GM19372 (cell line): ENCODE data around the gene COL24A1.
"Not testable (repeated sequence)": the region's sequence is repeated elsewhere in the genome, so short reads cannot be mapped to it uniquely, and the experiment has no call there.

Experiments
- ATAC-seq: cut with Tn5 transposase; IDR thresholded peaks from one replicate; pipeline ENCODE4 v1.9.1; 2021; ENCODE audit warnings: mild to moderate bottlenecking, low read depth, moderate library complexity; ENCODE audit not compliant: unreplicated experiment

Gene COL24A1

DNA sequence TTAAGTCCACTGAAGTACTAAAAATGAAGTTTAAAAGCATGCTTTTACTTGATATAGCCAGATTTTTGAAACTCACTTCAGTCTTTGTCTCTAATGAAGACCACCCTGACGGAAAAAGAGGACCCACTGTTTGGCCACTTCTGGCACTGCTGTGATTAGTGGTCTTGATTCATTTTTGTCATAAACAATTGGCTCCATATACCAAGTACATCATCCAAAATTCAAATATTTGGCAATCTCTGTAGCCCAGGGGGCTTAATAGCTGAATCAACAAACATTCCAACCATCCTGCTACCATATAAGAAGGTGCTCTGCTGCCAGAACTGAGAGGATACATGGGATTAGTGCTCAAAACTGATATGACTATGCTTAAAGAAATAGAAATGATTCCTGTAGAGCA lies 156.0 kb downstream of the COL24A1 start:
- no peak for ATAC-seq

DNA sequence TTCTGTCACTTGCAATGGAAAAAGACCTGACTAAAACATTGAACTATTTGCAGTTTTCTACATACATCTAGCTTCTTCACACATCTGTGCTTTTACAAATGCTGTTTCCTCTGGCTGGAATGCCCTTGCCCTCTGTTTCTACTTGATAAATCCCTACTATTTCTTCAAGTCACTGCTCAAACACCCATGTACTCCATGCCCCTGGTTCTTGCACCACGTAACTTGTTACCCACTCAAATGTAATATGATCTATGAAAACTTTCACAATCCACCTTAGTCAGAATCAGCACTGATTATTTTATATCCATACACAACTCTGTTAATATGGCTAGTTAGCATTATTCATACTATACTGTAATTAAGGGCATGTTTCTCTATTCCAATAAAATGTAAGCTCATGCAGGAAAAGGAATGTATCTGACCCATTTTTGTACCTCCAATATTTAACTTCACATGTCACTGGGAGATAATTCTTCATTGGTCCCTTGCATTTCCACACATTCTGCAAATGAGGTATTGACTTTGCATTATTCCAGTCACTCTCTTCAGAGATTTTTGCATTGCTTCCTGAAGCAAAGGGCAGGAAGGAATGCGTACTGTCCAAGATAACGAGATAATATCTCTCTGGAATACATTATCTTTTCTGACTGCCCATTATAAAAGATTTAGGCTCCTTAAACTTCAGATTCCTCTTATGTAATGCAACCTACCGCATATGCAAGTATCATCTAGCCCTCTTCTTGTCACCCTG lies 158.3 kb downstream of the COL24A1 start:
- no peak for ATAC-seq

DNA sequence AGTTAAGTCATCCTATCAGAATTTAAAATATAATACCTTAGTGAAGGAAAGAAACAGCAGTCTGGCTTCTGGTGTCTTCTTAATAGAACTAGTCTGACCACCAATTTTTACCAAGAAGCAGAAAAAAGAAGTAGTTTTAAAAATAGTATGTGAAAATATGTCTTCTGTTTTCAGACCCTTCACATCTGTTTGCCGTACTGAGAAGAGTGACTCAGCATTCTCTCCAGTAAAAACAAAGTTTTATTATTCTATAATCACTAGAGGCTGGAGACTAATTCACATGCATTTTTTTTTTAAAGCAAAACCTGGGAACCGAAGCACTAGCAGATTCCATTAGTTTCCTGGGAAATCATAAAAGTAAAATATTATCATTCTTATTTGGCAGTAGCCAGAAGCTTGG lies 163.8 kb downstream of the COL24A1 start:
- ATAC-seq = peak; percentile 37

DNA sequence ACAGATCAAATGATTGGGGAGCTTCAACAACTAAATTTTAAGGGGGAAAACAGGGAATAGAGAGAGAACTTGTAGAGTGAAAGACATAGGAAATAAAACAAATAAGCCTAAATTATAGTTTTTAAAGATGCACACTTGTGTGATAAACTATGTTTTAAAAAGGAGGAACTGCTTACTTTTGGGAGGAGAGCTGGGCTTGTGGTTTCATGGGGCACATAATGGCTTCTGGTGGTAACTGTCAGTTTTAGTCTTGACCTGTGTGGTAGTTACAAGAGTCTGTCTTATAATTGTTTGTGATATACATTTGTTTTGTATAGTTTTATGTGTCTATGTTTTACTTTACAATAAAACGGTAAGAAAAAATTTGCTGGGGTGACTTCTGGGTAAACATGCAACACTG lies 165.3 kb downstream of the COL24A1 start:
- ATAC-seq = peak; percentile 47

DNA sequence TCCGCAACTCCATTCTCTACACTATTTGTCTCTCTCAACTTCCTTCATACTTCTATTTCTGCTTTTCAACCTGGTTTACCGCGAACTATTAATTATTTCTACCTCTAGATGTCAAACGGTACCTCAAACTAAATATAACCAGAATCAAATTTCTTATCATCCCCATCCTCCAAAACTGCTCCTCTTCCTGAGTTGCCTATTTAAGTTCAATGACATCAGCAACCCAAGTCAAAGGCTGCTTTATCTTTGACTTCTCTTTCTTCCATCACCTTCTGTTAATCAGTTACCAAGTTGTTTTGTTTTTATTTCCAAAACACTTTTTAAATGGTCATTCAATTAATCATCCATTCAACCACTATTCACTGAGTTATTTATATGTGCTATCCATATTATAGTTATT lies 171.9 kb downstream of the COL24A1 start:
- ATAC-seq = peak; percentile 45

DNA sequence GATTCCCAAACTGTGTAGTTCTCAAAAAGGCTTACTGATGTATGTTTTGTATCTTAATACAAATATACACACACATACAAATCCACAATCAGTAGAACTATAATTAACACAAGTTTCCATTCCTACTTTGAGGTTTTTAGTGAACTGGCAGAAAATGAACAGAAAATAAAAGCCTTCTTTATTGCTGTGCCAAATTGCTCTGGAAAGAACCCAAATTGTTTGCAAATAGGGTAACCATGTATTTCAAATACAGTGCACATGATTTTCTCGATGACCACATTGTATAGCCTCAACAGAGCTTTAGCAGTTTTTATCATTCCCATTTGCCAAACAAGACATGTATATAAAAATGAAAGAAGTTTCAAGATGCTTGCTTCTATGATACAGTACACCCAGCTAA lies 173.3 kb downstream of the COL24A1 start:
- ATAC-seq = no peak

DNA sequence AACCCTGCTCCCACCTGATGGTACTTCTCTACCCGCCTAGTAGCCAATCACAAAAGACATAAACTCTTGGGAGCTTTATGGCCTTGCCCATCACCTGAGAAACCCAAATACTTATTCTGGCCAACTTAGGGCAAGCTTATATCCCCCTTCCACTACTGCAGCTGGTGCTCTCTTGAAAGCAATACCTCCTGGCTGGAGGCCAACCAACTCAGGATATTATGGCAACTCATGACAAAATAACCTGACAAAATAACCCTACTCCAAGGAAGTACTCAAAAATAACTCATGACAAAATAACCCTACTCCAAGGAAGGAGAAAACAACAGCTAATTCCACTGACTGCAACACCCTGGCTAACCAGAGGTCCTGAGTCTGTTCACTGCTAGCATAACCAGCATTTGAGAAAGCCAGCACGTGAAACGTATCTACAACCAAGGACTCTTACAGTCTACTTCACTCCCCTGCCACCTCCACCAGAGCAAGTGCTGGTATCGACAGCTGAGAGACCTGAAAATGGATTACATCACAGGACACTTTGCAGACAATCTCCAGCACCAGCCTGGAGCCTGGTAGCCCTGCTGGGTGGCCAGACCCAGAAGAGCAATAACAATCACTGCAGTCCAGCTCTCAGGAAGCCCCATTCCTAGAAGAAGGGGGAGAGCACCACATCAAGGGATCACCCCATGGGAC lies 179.9 kb downstream of the COL24A1 start:
- ATAC-seq = no peak

DNA sequence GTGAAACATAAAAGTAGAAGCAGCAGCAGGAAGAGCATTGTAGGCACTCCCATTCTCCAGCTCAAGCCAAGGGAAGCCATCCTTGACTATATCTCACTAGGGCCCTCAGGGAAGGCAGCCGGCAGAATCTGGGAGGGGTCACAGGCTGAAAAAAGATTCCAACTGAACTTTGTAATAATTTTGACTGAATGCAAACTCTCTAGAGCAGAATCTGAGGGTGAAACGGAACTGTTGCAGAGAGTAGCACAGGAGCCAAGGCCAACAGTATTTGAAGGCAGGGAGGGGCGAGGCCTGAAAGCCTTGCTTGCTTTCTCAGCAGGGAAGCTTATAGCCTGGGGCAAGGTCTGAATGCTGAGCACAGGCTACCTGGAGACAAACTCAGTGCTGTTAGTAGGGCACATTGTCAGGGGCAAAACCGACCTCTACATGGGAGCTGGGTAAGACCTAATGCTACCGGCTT lies 180.6 kb downstream of the COL24A1 start:
- no peak for ATAC-seq

DNA sequence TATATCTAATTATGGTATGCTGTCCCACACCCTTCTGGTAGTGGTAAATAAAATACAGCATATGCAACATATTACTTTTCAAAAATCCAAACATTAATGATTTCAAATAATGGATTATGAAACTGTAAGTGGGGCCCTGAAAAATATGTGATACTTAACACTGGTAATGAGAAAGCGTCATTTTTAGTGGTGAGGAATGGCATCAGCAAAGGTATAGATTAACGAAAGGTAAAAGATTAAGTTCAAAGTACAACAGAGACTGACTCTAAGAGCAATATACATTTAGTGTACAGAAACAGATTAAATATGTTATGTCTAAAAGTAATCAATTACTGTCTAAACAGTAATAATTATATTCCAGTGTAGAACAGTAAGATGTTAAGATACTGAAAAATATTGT lies 194.1 kb downstream of the COL24A1 start:
- no peak for ATAC-seq

DNA sequence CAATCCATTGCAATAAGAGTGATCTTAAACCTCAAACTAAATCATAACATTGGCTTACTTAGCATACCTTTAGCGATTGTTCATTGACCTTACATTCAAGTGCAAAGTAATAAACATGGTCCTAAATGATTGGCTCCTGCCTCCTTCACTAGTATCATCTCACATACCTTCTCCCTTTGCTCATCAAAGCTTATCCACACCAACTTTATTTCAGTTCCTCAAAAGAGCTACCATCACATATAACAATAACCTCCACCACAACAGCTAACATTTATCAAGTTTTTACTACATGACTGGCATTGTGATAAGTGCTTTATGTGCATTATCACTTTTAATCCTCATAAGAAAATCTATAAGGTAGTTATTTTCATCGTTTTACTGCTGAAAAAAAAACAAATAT lies 198.8 kb downstream of the COL24A1 start:
- ATAC-seq = no peak

DNA sequence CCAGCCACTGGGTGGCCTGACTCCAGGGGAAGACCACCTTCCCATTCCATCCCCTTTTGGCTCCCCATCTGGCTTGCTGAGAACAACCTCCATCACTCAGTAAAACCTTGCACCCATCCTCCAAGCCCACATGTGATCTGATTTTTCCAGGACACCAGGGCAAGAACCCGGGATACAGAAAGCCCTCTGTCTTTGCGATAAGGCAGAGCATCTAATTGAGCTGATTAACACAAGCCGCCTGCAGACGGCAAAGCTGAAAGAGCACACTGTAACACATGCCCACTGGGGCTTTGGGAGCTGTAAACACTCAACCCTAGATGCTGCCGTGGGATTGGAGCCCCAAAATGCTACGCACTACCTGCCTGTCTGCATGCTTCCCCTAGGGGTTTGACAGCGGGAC lies 201.4 kb downstream of the COL24A1 start:
- not testable (repeated sequence) for ATAC-seq

DNA sequence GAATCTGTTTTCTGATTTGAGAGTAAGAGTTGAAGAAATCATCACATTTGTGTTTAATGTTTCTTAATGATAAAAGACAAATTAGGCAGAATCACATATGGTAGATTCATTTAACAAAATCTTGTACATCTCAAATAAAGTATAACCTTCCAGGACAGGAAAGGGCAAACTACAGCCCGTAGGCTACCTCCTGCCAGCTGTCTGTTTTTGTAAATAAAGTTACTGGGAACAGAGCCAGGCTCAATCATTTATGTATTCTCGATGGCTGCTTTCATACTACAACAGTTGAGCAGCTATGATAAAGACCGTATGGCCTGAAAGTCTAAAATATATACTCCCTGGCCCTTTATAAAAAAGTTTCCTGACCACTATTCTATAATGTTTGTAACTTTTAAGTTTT lies 204.1 kb downstream of the COL24A1 start:
- ATAC-seq = no peak

DNA sequence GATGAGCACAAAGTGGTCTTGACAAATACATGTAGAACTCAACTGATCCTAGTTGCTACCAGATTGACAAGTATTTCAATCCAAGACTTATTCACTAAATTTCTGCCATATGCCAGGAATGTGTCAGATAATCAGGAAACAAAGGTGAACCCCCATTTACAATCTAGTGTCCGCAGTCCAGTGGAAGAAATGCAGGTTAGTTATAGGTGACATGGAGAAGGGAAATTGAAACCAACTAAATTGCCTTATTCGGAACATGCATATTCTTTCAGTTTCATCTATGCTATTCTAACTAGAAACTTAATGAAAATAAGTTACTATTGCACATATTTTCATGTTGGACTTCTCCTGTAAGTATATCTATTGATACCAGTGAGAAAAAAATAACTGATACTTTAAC lies 209.4 kb downstream of the COL24A1 start:
- no peak for ATAC-seq

DNA sequence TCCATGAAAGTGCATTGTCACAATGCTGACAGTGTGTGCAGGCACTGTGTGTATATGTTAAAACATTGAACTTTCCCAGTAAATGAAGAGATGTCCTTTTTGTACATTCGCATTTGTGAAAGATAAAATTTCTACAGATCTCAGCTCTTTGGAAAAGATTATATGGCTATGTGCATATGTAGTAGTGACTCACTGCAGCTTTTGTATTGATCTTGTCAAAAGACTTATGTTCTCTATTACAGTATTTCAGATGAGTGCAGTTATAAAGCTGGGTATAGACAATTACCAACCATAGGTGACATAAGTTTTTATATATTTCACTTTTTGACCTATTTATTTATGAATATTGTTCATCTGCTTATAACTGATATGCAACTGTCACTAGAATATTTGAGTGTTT lies 212.6 kb downstream of the COL24A1 start:
- no peak for ATAC-seq

DNA sequence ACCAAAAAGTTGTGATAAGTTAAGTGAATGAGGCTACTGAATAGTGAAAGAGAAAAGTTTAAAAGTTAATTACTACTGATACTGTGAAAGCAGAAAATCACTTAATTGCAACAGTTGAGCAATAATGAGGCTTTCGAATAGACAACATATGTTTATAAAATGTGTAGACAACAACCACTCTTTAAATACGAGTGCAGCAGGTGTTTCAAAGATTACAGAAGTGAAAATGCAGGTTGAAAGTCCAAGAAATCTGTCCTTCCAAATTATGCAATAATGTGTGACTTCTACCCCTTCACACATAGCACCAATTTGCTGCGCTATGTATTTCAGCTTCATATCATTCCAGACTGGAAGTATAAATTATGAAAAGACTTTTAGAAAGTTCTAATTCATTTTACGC lies 213.0 kb downstream of the COL24A1 start:
- ATAC-seq = no peak

DNA sequence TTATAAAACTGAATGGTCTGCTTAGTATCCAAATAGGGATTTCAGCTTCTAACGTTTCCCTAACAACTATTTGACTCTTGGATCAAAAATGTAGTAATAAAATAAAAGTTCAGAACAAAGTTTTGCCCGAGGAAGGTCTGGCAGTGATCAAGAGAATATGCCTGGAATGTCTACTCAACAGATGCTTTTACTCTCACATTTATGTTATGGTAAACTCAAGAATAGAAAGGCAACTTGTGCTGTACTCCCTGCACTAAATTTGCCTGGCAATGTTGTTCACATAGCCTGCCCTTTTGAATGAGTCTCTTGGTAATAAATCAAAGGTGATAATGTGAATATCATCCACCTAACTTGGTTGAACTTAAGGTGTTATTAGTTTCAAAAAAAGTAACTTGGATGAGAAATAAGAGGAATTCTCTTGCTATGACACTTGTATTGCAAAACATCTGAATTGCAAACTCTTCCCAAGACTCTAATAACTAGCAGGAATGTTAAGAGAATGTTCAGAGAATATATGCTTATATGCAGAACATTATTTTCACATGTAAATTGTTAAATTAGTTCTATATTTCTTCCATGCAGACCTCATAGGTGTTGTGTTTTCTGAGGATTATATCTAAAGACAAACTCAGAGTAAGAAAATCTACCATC lies 215.8 kb downstream of the COL24A1 start:
- ATAC-seq = no peak

DNA sequence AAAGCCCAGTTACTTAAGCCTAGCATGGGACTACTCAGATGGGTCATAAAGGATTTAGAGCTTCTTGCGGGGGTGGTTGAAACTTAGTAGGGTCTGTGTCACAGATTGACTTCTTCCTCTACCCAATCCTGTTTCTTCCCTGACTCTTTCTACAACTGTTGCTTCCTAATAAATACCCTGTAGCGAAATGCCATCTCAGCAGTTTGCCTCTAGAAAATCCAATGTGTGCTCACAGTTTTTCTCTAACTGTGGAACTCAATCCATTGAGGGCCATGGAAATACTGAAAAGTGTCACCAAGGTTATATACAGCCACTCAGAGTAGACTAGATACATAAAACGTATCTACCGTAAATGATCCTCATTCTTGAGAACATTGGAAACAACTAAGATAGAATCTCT lies 217.7 kb downstream of the COL24A1 start:
- ATAC-seq = no peak

DNA sequence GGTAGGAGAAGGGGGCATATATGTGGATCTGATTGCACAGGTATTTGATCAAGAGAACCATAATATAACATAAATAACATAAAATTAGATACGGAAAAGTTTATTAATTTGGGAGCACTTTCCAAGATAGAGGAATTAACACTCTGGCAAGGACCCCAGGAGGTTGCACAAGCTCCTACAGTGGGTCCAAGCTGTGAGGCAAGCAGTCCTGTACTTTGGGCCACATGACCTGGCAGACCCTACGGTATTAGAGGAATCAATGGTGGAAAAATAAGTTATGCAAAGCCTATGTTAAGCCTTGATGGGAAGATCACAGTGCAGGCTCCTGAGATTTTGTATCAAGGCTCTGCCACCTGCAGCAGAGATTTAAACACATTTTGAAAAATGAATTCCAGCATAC lies 220.1 kb downstream of the COL24A1 start:
- ATAC-seq = no peak

DNA sequence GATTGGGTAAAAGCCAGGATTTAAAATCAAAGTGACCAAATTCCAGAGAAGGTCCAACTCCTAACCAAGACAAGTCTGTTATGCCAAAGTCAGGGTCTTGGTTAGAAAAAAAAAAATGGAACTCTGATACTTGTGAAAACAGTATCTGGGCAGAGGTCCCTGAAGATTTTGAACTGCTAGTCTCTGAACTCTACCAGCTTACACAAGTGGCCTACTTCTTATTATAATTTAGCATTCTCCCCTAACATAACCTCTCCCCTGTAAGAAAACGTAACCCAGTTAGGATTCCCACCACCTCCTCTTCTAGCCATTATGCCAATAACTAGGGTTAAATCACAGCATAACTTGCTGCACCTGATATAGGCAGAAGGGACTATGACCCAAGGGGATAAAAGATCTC lies 220.5 kb downstream of the COL24A1 start:
- ATAC-seq = no peak

DNA sequence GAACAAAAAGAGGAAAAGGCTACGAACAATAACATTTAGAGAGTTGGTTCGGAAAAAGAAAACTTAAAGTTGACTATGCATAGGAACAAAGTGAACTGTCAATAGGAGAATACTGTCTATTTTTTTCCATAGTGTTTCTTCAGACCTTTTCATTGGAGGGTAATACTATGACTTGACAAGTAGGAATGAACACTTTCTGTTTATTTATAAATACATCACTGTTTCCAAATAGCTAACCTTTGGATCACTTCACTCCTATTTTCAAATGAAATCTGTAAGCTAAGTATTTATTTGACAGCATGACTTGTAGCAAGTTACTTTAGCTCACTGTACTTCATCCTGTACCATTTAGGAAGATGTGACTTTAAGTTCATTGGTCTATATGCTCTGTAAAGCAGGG lies 221.3 kb downstream of the COL24A1 start:
- no peak for ATAC-seq

DNA sequence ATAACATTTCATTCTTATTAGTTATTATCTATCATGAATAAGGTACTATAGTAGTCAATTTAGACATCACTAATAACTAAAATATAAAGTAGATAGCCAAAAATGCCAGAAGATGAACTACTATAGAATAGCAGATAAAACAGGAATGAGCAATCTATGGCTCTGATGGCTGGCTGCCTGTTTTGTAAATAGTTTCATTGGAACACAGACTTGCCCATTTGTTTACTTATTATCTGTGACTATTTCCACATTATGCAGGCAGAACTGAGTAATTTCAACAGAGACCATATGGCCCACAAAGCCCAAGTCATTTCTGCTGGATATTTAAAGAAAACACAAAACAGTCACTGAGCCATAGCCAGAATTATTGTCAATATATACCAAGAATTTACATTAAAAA lies 222.1 kb downstream of the COL24A1 start:
- ATAC-seq = no peak

DNA sequence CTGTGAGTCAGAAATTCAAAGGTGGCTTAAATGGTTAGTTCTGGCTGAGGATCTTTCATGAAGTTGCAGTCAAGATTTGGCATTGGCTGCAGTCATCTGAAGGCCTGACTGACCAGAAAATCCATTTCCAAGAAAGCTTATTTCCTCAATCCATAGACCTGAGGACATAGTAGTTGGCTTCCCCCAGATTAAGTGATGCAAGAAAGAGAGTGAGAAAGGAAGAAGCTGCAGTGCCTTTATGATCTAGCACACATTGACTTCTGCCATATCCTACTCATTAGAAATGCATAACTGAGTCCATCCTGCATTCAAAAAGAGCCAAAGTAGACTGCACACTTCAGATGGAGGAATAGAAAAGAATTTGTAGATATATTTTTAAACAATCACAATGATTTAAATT lies 222.6 kb downstream of the COL24A1 start:
- no peak for ATAC-seq
